HepG2 (cell line): Measurements from ENCODE around the gene SLCO4A1. TPM values are rescaled to one million over a fixed set of nuclear protein-coding genes. Genes with fewer than 3 reads are reported as not detected.
A peak's percentile ranks its signal among the peaks of the same experiment; 100 is the strongest.

ENCODE experiments used
- ATAC-seq: fragments of 200-7000 bp; cut with Tn5 transposase; 3 replicates; pipeline ENCODE4 v1.9.1; 2020; ENCODE audit warnings: mild to moderate bottlenecking, moderate library complexity
- Bru-seq: library from RNA; stranded (reverse); fragments of 400-500 nt; gene quantifications from one replicate; lab custom pipeline; 2021; lab: Mats Ljungman, UMichigan
- BruChase-seq, 2 experiments: library from RNA; stranded (reverse); fragments of 400-500 nt; gene quantifications; one replicate each; lab custom pipeline; 2021; lab: Mats Ljungman, UMichigan
- BruUV-seq: library from RNA; stranded (reverse); fragments of 400-500 nt; replicated peaks from 2 replicates; lab custom pipeline; 2021; lab: Mats Ljungman, UMichigan
- CTCF ChIA-PET: fragments of 300-600 bp; formaldehyde crosslinking; extraction: SDS; loops from one replicate; lab custom pipeline; 2021; ENCODE audit warnings: low total read pairs, inconsistent platforms, low intra/inter-chr PET ratio; lab: Yijun Ruan, JAX
- POLR2A ChIA-PET: fragments of 350-600 bp; sonication (Branson Sonifier 250); formaldehyde crosslinking; loops from one replicate; lab custom pipeline; 2020; ENCODE audit warnings: antibody characterized with exemption, inconsistent platforms; lab: Yijun Ruan, JAX
- DNase-seq: peaks from one replicate; pipeline ENCODE4 v3.0.0-alpha.2; 2015; ENCODE audit warnings: low spot score
- FAIRE-seq: peaks from 3 replicates; lab custom pipeline; 2011; peaks lifted over from hg19 to GRCh38; lab: Jason Lieb, UNC
- H2AFZ ChIP-seq: one replicate; pipeline ENCODE4 v1.6.1; 2011; ENCODE audit warnings: low read length, inconsistent platforms
- H3K27ac ChIP-seq: fragments of 300-600 bp; 3 replicates; pipeline ENCODE4 v1.8.0; 2011; ENCODE audit warnings: mixed run types, mild to moderate bottlenecking, mixed read lengths, low read length, inconsistent platforms; ENCODE audit not compliant: insufficient read depth; ENCODE audit errors: extremely low read length
- H3K27me3 ChIP-seq, 2 experiments: fragments of 200-600 bp in 1 of 2; 2 replicates in 1 of 2; 3 replicates in 1 of 2; pipeline versions ENCODE4 v1.6.0 to v1.8.0; 2011; ENCODE audit warnings: low read length in 2 of 2, mild to moderate bottlenecking in 2 of 2, moderate library complexity in 2 of 2, inconsistent platforms in 1 of 2; ENCODE audit not compliant: insufficient read depth in 2 of 2, control insufficient read depth in 1 of 2
- H3K36me3 ChIP-seq, 2 experiments: fragments of 200-600 bp in 1 of 2; replicated peaks in 1 of 2; 2 replicates in 1 of 2; 3 replicates in 1 of 2; pipeline versions ENCODE4 v1.5.1 to v1.8.0; 2011; ENCODE audit warnings: low read length in 2 of 2, inconsistent platforms in 1 of 2; ENCODE audit not compliant: insufficient read depth in 2 of 2, control insufficient read depth in 1 of 2
- H3K4me1 ChIP-seq: 2 replicates; pipeline ENCODE4 v1.5.1; 2012; ENCODE audit warnings: low read length, inconsistent platforms; ENCODE audit not compliant: insufficient read depth
- H3K4me2 ChIP-seq: 2 replicates; pipeline ENCODE4 v1.6.0; 2011; ENCODE audit warnings: low read depth, low read length, inconsistent platforms
- H3K4me3 ChIP-seq, 3 experiments: fragments of 200-600 bp in 1 of 3; sonication (generic), shearing (Covaris generic) in 1 of 3; replicated peaks in 1 of 3; 2 replicates each; pipeline ENCODE4 v1.5.1; 2011 to 2016; ENCODE audit warnings: low read length in 3 of 3, inconsistent platforms in 2 of 3, low read depth in 2 of 3, mild to moderate bottlenecking in 2 of 3, control low read depth in 1 of 3, mixed read lengths in 1 of 3; ENCODE audit not compliant: insufficient read depth in 1 of 3
- H3K79me2 ChIP-seq: one replicate; pipeline ENCODE4 v1.6.1; 2011; ENCODE audit warnings: low read length, inconsistent platforms; ENCODE audit not compliant: insufficient read depth
- H3K9ac ChIP-seq: 2 replicates; pipeline ENCODE4 v1.6.0; 2011; ENCODE audit warnings: mild to moderate bottlenecking, low read depth, low read length, inconsistent platforms; ENCODE audit not compliant: insufficient read depth
- H3K9me3 ChIP-seq: 2 replicates; pipeline ENCODE4 v1.5.1; 2012; ENCODE audit warnings: mild to moderate bottlenecking, low read length
- H4K20me1 ChIP-seq: 2 replicates; pipeline ENCODE4 v1.6.0; 2011; ENCODE audit warnings: inconsistent platforms, mild to moderate bottlenecking, low read length, moderate library complexity; ENCODE audit not compliant: insufficient read depth
- DMAP1 ChIP-seq: IDR thresholded peaks from 2 replicates; pipeline ENCODE4 v1.6.1; 2016
- DNMT1 ChIP-seq: sonication (generic); formaldehyde crosslinking; IDR thresholded peaks from 2 replicates; pipeline ENCODE4 v1.5.1; 2020; ENCODE audit warnings: mild to moderate bottlenecking, missing genetic modification reagents
- FOXP4 ChIP-seq: sonication (generic); formaldehyde crosslinking; IDR thresholded peaks from 2 replicates; pipeline ENCODE4 v1.4.0; 2020; ENCODE audit warnings: missing genetic modification reagents
- MED13 ChIP-seq: sonication (generic); formaldehyde crosslinking; IDR thresholded peaks from 2 replicates; pipeline ENCODE4 v1.5.0; 2020; ENCODE audit warnings: missing genetic modification reagents
- PATZ1 ChIP-seq: sonication (generic); formaldehyde crosslinking; IDR thresholded peaks from 2 replicates; pipeline ENCODE4 v1.4.0; 2020; ENCODE audit warnings: missing genetic modification reagents
- TARDBP ChIP-seq: sonication (generic); formaldehyde crosslinking; IDR thresholded peaks from 2 replicates; pipeline ENCODE4 v1.8.0; 2022; ENCODE audit warnings: mild to moderate bottlenecking, missing genetic modification reagents
- TRAFD1 ChIP-seq: sonication (generic); formaldehyde crosslinking; IDR thresholded peaks from 2 replicates; pipeline ENCODE4 v1.5.1; 2020; ENCODE audit warnings: missing genetic modification reagents, mild to moderate bottlenecking, borderline replicate concordance
- ZNF138 ChIP-seq: sonication (generic); formaldehyde crosslinking; IDR thresholded peaks from 2 replicates; pipeline ENCODE4 v1.5.0; 2020; ENCODE audit warnings: mild to moderate bottlenecking, low read depth, missing genetic modification reagents
- ZNF3 ChIP-seq: IDR thresholded peaks from 2 replicates; pipeline ENCODE4 v1.7.0; 2017; ENCODE audit warnings: inconsistent platforms
- ZNF34 ChIP-seq: sonication (generic); formaldehyde crosslinking; IDR thresholded peaks from 2 replicates; pipeline ENCODE4 v1.4.0; 2020; ENCODE audit warnings: mild to moderate bottlenecking, missing genetic modification reagents, borderline replicate concordance
- ZNF615 ChIP-seq: sonication (generic); formaldehyde crosslinking; IDR thresholded peaks from 2 replicates; pipeline ENCODE4 v1.5.0; 2020; ENCODE audit warnings: mild to moderate bottlenecking, missing genetic modification reagents, borderline replicate concordance
- WGBS: methylation state at CpG from one replicate; pipeline ENCODE4 v1.1.6; 2017; ENCODE audit warnings: low lambda C conversion rate; 5-methylcytosine and 5-hydroxymethylcytosine counted together
- in situ Hi-C: cut with HindIII; loops from 2 replicates; pipeline ENCODE4 v1.10.0; 2017; ENCODE audit warnings: low pct_unique_long_range_greater_than_20kb; ENCODE audit not compliant: extremely low pct_ligation_motif_present
- intact Hi-C: fragments of 100-400 bp; cut with micrococcal nuclease; formaldehyde crosslinking; loops from one replicate; pipeline ENCODE4 v1.10.0; 2022; ENCODE audit not compliant: unreplicated experiment
- long read RNA-seq, 2 experiments: library from RNA in 1 of 2; library from polyadenylated mRNA in 1 of 2; stranded (forward) in 1 of 2; unstranded in 1 of 2; transcript quantifications; one replicate each; pipeline ENCODE4 v2.0.0, GENCODE V29; 2019 to 2022
- polyA minus RNA-seq, 3 experiments: library from RNA; depleted of rRNA, polyadenylated mRNA; stranded (reverse); fragments of >200 nt; gene quantifications; 2 replicates each; pipeline ENCODE4 v1.2.3, GENCODE V29; 2011; ENCODE audit warnings: low replicate concordance in 1 of 3
- polyA plus RNA-seq, 8 experiments: library from polyadenylated mRNA; depleted of rRNA in 3 of 8; stranded (reverse) in 7 of 8; unstranded in 1 of 8; fragments of >200 nt; fragmentation: Illumina TruSeq in 4 of 8; extraction: Trizol in 4 of 8; gene quantifications; 2 replicates each; pipeline versions ENCODE4 v1.2.1 to v1.2.3, GENCODE V29; 2011 to 2016; ENCODE audit warnings: low read depth in 4 of 8, missing spikeins in 1 of 8, mixed read lengths in 1 of 8; ENCODE audit not compliant: insufficient read depth in 1 of 8
- total RNA-seq, 5 experiments: library from RNA; depleted of rRNA; stranded (reverse); fragments of >200 nt; fragmentation: Illumina TruSeq; extraction: Trizol; gene quantifications; 2 replicates each; pipeline ENCODE4 v1.2.3, GENCODE V29; 2016; ENCODE audit warnings: low read depth in 1 of 5

Gene SLCO4A1
- total RNA-seq (2016; rRNA removed; fragmentation: Illumina TruSeq; extraction: Trizol): 23.8 and 55.5 TPM in 2 replicates
- 21.3 and 22.4 TPM in 2 replicates for total RNA-seq (2016; cell fraction: cytosol; rRNA removed; fragmentation: Illumina TruSeq; extraction: Trizol; ENCODE audit: low read depth)
- total RNA-seq (2016; cell fraction: insoluble cytoplasmic fraction; rRNA removed; fragmentation: Illumina TruSeq; extraction: Trizol): 20.7 and 58.6 TPM in 2 replicates
- 31.3 and 32.0 TPM in 2 replicates for total RNA-seq (2016; cell fraction: membrane; rRNA removed; fragmentation: Illumina TruSeq; extraction: Trizol)
- total RNA-seq (2016; cell fraction: nucleus; rRNA removed; fragmentation: Illumina TruSeq; extraction: Trizol): 55.7 and 65.4 TPM in 2 replicates
- polyA plus RNA-seq (2011; rRNA removed): 91.3 and 112 TPM in 2 replicates
- polyA plus RNA-seq (2011; cell fraction: cytosol; rRNA removed): 53.2 and 96.9 TPM in 2 replicates
- 133 and 239 TPM in 2 replicates for polyA plus RNA-seq (2011; cell fraction: nucleus; rRNA removed)
- polyA plus RNA-seq (2012): 48.1 and 97.6 TPM in 2 replicates
- polyA plus RNA-seq (2016; cell fraction: cytosol; fragmentation: Illumina TruSeq; extraction: Trizol; ENCODE audit: low read depth): 14.3 and 17.6 TPM in 2 replicates
- polyA plus RNA-seq (2016; cell fraction: insoluble cytoplasmic fraction; fragmentation: Illumina TruSeq; extraction: Trizol; ENCODE audit: low read depth): 25.9 and 26.2 TPM in 2 replicates
- polyA plus RNA-seq (2016; cell fraction: membrane; fragmentation: Illumina TruSeq; extraction: Trizol; ENCODE audit: low read depth): 21.9 and 22.4 TPM in 2 replicates
- 114 and 125 TPM in 2 replicates for polyA plus RNA-seq (2016; cell fraction: nucleus; fragmentation: Illumina TruSeq; extraction: Trizol; ENCODE audit: insufficient read depth, low read depth)
- polyA minus RNA-seq (2011; rRNA and poly(A)+ RNA removed; ENCODE audit: low replicate concordance): 44.0 and 104 TPM in 2 replicates
- 27.7 and 39.2 TPM in 2 replicates for polyA minus RNA-seq (2011; cell fraction: cytosol; rRNA and poly(A)+ RNA removed)
- polyA minus RNA-seq (2011; cell fraction: nucleus; rRNA and poly(A)+ RNA removed): 31.2 and 42.4 TPM in 2 replicates
- percentile 75 among the genes with signal in this experiment for Bru-seq, nascent RNA
- BruChase-seq, experiment 1, labeled RNA remaining after a 6-hour chase: percentile 81 among the genes with signal in this experiment
- BruChase-seq, experiment 2, labeled RNA remaining after a 2-hour chase: percentile 85 among the genes with signal in this experiment
- long read RNA-seq, experiment 1, transcript SLCO4A1-201 (12 exons, 2,776 nt): major isoform, 10 of 71 reads
- long read RNA-seq, experiment 1, partial matches to known transcripts: 13 of 71 reads
- long read RNA-seq, experiment 1, other reads (novel, unspliced or antisense): 43 of 71 reads
- long read RNA-seq, experiment 2, transcript SLCO4A1-201 (12 exons, 2,776 nt): major isoform, 45 of 184 reads
- long read RNA-seq, experiment 2, transcript SLCO4A1-203 (4 exons, 856 nt): minor isoform, 5 of 184 reads
- long read RNA-seq, experiment 2, transcript SLCO4A1-202 (11 exons, 2,665 nt): minor isoform, 7 of 184 reads
- long read RNA-seq, experiment 2, partial matches to known transcripts: 42 of 184 reads
- long read RNA-seq, experiment 2, other reads (novel, unspliced or antisense): 84 of 184 reads

GRCh38 chr20:62642051-62642665, at the start of gene SLCO4A1:
Gene SLCO4A1, plus strand, starts transcription at chr20:62642503. Its CDS starts 13,952 bp downstream, at chr20:62656455.
- H3K4me1 ChIP-seq: peaks cover 87% of the 10 kb centered on the region
- intact Hi-C loops (no loop called here), in situ Hi-C loops (no loop called here)
- H3K79me2 ChIP-seq: peaks cover 46% of the 10 kb centered on the region
- peak; percentile 71 for ATAC-seq
- H3K9me3 ChIP-seq: no peaks in the 10 kb centered on the region
- no TSS peak for BruUV-seq
- peaks cover 6% of the 10 kb centered on the region; the same call in 1 of the 2 replicates for H4K20me1 ChIP-seq
- POLR2A ChIA-PET: interaction anchor here (1.3 to 2.7 kb wide), 7 partner anchors 9 to 152 kb away, joined by 3 to 26 read pairs (median 7); no protein-coding TSS in a partner anchor
- 4% methylated on average over 52 of the region's 82 CpGs for WGBS
- DNase-seq: peak; percentile 59
- H3K4me2 ChIP-seq: peak within 1 kb of the TSS; percentile 86
- peak within 1 kb of the TSS; percentile 9 for H3K27ac ChIP-seq
- no peaks in the 10 kb centered on the region; a peak in 1 of 5 replicates for H3K36me3 ChIP-seq
- H3K27me3 ChIP-seq: peaks cover 11 to 13% of the 10 kb centered on the region in 2 experiments
- no peak for FAIRE-seq
- H3K9ac ChIP-seq: peak within 1 kb of the TSS; percentile 73
- CTCF ChIA-PET: interaction anchor here (1.3 kb wide), 1 partner anchor 149 kb away, joined by 6 read pairs; no protein-coding TSS in a partner anchor
- peak within 1 kb of the TSS; percentile 67 to 86 (median 72) for H3K4me3 ChIP-seq
- H2AFZ ChIP-seq: no peak within 1 kb of the TSS
- TF ChIP-seq MED13: peak; percentile 47
- TF ChIP-seq ZNF34 (CRISPR knock-in tag): peak; percentile 83; the same call in 1 of the 2 replicates
- peak; percentile 99; the same call in 1 of the 2 replicates for TF ChIP-seq DNMT1 (CRISPR knock-in tag)
- peak; percentile 57; the same call in 1 of the 2 replicates for TF ChIP-seq FOXP4 (CRISPR knock-in tag)
- TF ChIP-seq PATZ1 (CRISPR knock-in tag): peak; percentile 98
- TF ChIP-seq ZNF138 (CRISPR knock-in tag): peak; percentile 85
- no peak for TF ChIP-seq ZNF615
- TF ChIP-seq TARDBP (CRISPR knock-in tag): peak; percentile 80
- peak; percentile 87 for TF ChIP-seq DMAP1
- no peak for TF ChIP-seq ZNF3 (CRISPR knock-in tag)
- TF ChIP-seq TRAFD1 (CRISPR knock-in tag): no peak
